ENCODE results near the gene LRRC28.

LRRC28 gene

DNA sequence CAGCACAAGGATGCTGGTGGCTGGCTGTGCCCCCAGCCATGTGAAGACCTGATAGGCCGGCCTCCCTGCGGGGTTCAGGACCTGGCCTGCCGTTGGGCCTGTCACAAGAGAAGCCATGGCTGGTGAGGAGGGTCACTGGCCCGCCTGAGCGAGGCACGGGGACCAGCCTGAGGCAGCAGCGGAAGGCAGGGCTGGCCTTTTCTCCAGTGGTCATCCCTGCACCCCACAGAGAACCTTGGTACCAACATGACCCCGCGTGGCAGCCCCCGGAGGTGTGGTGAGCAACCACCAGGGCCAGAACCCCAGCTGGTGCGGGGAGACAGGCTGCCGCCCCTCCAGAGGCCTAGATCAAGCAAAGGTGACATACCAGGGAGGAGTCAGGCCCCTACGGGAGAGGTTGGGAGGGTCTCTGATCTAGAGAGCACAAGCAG, 180.4 kb downstream of the LRRC28 start:
- no peak overlapping the region for H3K27ac ChIP-seq (ENCODE audit: low read depth, low read length)
- WGBS, result 97% methylated on average over 13 of the region's 13 CpGs
- H3K4me3 ChIP-seq (ENCODE audit: low read length), result no peak overlapping the region
- H3K9ac ChIP-seq (ENCODE audit: low read depth, low read length), result no peak overlapping the region
- no peaks in the 10 kb centered on the region for H3K36me3 ChIP-seq (ENCODE audit: insufficient read depth, low read length)
- H3K9me3 ChIP-seq (ENCODE audit: insufficient read depth, low read depth, low read length), result no peaks in the 10 kb centered on the region
- no peaks in the 10 kb centered on the region for H3K27me3 ChIP-seq (ENCODE audit: insufficient read depth, low read length)
- H3K4me1 ChIP-seq (ENCODE audit: insufficient read depth, low read length), result no peaks in the 10 kb centered on the region

DNA sequence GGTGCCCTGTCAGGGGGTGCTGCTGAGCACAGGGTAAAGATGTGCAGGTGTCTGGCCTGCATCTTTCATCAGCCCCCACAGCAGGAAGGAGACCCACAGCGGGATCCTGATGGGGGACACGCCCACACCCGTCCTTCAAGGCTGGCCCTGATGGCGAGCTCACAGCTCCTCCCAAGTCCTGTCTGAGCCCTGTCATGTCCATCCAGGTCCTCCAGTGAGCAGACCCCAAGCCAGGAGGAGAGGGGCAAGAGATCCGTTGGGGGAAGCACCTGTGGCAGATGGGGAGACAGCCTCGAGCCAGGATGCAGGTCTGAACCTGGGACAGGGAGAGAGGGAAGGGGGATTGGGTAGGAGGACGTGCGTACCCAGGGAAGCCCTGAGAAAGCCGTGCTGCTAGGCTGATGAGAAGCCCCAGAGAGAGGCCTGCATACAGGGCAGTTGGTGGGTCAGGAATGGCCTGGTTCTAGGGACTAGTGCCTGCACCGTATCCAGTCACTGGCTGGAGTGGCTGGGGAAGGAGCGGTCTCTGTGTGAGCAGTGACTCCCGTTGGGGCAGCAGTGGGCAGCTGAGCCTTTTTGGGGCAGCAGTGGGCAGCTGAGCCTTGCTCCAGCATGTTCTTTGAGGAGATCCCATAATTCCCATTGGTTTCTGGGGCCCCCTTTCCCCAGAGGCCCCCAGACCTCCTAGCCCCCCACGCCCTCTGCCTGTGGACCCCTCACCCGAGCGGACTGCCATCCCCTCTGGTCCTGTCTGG, 181.2 kb downstream of the LRRC28 start:
- H3K27ac ChIP-seq (ENCODE audit: low read depth, low read length), result no peak overlapping the region
- no peaks in the 10 kb centered on the region for H3K4me1 ChIP-seq (ENCODE audit: insufficient read depth, low read length)
- H3K4me3 ChIP-seq (ENCODE audit: low read length), result no peak overlapping the region
- H3K36me3 ChIP-seq (ENCODE audit: insufficient read depth, low read length), result no peaks in the 10 kb centered on the region
- WGBS, result 91% methylated on average over 15 of the region's 15 CpGs
- no peaks in the 10 kb centered on the region for H3K9me3 ChIP-seq (ENCODE audit: insufficient read depth, low read depth, low read length)
- H3K9ac ChIP-seq (ENCODE audit: low read depth, low read length), result no peak overlapping the region
- H3K27me3 ChIP-seq (ENCODE audit: insufficient read depth, low read length), result no peaks in the 10 kb centered on the region

DNA sequence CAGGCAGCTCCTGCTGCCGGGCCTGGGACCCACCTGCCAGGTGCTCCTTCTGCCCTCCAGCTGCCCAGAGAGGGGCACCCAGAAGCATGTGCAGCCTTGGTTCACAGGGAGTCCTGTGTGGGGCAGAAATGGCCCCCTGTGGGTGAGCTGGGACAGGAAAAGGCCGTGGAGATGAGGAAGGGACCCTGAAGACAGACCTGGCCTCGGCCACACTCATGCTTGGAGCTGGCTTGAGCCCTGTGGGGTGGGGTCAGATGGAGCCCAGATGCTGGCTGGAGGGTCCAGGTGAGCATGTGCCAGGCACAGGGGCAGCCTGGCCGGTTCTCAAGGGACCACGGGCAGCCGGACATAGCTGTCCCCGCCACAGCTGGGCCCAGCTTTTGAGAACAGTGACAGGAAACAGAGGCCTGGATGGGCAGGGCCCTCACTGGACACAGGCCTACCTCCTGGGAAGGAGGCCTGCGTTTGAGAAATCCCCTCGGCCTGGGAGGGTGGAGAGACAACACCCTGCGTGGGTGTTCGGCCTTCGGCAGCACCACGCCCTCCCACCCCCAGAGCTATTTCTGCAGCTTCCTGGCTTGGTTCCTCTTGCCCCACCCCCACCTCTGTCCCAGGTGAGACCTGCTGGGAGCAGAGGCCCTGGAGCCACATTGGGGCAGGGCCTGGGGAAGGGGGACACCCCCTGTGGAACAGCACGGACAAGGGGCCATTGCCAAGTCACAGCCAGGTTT, 181.9 kb downstream of the LRRC28 start:
- no peak overlapping the region for H3K9ac ChIP-seq (ENCODE audit: low read depth, low read length)
- H3K9me3 ChIP-seq (ENCODE audit: insufficient read depth, low read depth, low read length), result no peaks in the 10 kb centered on the region
- H3K36me3 ChIP-seq (ENCODE audit: insufficient read depth, low read length), result no peaks in the 10 kb centered on the region
- H3K27me3 ChIP-seq (ENCODE audit: insufficient read depth, low read length), result no peaks in the 10 kb centered on the region
- H3K27ac ChIP-seq (ENCODE audit: low read depth, low read length), result no peak overlapping the region
- 78% methylated on average over 14 of the region's 14 CpGs for WGBS
- H3K4me1 ChIP-seq (ENCODE audit: insufficient read depth, low read length), result peaks cover 6% of the 10 kb centered on the region; the same call in 1 of the 2 replicates
- H3K4me3 ChIP-seq (ENCODE audit: low read length), result no peak overlapping the region

GRCh38 chr15:99433757-99434450, 182.6 kb downstream of the LRRC28 start:
- 94% methylated on average over 21 of the region's 21 CpGs for WGBS
- Histone ChIP-seq H3K9me3 (ENCODE audit: insufficient read depth, low read depth, low read length) (no peaks in the 10 kb centered on the region), H3K4me3 (ENCODE audit: low read length) (no peak overlapping the region), H3K27ac (ENCODE audit: low read depth, low read length) (no peak overlapping the region), H3K4me1 (ENCODE audit: insufficient read depth, low read length) (peaks cover 13% of the 10 kb centered on the region; the same call in 1 of the 2 replicates), H3K9ac (ENCODE audit: low read depth, low read length) (no peak overlapping the region), H3K36me3 (ENCODE audit: insufficient read depth, low read length) (no peaks in the 10 kb centered on the region), H3K27me3 (ENCODE audit: insufficient read depth, low read length) (no peaks in the 10 kb centered on the region)

DNA sequence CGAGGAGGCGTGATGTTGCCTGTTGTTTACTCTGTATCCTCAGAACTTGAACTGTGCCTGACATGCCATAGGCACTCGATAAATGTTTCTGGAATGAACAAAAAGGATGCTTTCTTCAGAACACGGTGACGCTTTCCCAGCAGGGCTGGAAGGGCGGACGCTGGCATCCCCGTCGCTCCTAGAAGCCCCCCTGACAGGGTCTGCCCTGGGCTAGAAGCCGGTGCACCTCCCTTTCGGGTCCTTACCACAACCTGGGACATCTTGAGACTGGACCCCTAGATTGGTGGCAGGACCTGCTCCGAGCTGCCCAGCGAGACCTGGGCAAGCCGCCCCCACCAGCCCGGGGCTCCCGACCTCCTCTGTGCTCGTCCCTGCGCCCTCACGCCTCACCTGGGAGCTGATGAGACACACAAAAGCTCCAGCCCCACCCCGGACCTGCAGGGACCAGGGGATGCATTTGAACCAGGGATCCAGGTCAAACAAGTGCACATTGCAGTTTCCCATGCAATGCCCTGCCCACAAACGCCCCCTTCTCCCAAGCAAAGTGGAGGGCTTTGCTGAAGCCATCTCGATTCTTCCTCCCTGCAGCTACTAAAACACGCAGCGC, 183.3 kb downstream of the LRRC28 start:
- Histone ChIP-seq H3K4me1 (ENCODE audit: insufficient read depth, low read length) (peaks cover 14% of the 10 kb centered on the region; the same call in 1 of the 2 replicates), H3K36me3 (ENCODE audit: insufficient read depth, low read length) (no peaks in the 10 kb centered on the region), H3K27me3 (ENCODE audit: insufficient read depth, low read length) (no peaks in the 10 kb centered on the region), H3K27ac (ENCODE audit: low read depth, low read length) (no peak overlapping the region), H3K4me3 (ENCODE audit: low read length) (no peak overlapping the region), H3K9me3 (ENCODE audit: insufficient read depth, low read depth, low read length) (no peaks in the 10 kb centered on the region), H3K9ac (ENCODE audit: low read depth, low read length) (no peak overlapping the region)
- 83% methylated on average over 24 of the region's 24 CpGs for WGBS

GRCh38 chr15:99435113-99435695, 183.9 kb downstream of the LRRC28 start:
- no peaks in the 10 kb centered on the region for H3K36me3 ChIP-seq (ENCODE audit: insufficient read depth, low read length)
- H3K27ac ChIP-seq (ENCODE audit: low read depth, low read length), result no peak overlapping the region
- H3K4me3 ChIP-seq (ENCODE audit: low read length), result no peak overlapping the region
- H3K4me1 ChIP-seq (ENCODE audit: insufficient read depth, low read length), result peaks cover 14% of the 10 kb centered on the region; the same call in 1 of the 2 replicates
- WGBS, result 82% methylated on average over 20 of the region's 20 CpGs
- H3K9ac ChIP-seq (ENCODE audit: low read depth, low read length), result no peak overlapping the region
- H3K27me3 ChIP-seq (ENCODE audit: insufficient read depth, low read length), result no peaks in the 10 kb centered on the region
- no peaks in the 10 kb centered on the region for H3K9me3 ChIP-seq (ENCODE audit: insufficient read depth, low read depth, low read length)

GRCh38 chr15:99435877-99436541, 184.7 kb downstream of the LRRC28 start:
- 88% methylated on average over 10 of the region's 10 CpGs for WGBS
- no peak overlapping the region for H3K4me3 ChIP-seq (ENCODE audit: low read length)
- H3K27ac ChIP-seq (ENCODE audit: low read depth, low read length), result no peak overlapping the region
- no peaks in the 10 kb centered on the region for H3K36me3 ChIP-seq (ENCODE audit: insufficient read depth, low read length)
- H3K9ac ChIP-seq (ENCODE audit: low read depth, low read length), result no peak overlapping the region
- H3K27me3 ChIP-seq (ENCODE audit: insufficient read depth, low read length), result no peaks in the 10 kb centered on the region
- H3K9me3 ChIP-seq (ENCODE audit: insufficient read depth, low read depth, low read length), result no peaks in the 10 kb centered on the region
- peaks cover 14% of the 10 kb centered on the region; the same call in 1 of the 2 replicates for H3K4me1 ChIP-seq (ENCODE audit: insufficient read depth, low read length)

DNA sequence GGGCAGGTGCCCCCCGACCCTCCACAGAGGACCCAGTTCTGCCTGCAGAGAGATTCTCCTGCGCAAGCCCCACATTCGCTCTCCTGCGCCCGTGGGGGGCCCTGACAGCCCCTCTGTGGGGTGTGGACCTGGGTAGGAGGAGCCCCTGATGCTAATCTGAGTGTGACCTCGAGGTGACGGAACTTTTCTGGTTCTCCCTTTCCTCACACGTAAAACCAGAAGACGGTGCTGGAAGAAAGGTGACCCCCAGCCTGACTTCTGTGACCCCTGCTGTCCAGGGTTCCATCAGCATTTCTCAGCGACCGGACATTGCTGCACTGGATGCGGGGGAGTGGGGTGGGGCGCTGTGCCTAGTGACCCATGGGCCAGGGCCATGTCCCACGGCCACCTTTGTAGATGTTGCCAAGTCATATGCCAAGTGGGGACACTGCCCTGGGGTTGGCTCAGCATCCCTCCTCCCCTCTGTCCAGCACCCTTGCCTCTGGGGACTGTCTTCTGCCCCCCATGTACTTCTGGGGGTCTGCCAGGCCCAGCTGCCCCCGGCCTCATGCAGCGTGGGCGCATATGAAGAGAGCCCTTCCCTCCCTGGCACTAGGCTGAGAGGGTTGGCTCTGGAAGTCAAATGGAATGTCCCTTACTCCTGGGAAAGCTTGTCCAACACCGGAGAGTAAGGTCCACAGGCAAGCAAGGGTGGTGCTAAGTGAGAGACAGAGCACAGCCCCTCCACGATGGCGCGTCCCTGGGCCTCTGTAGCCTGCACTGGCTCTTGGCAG, 185.4 kb downstream of the LRRC28 start:
- H3K36me3 ChIP-seq (ENCODE audit: insufficient read depth, low read length), result no peaks in the 10 kb centered on the region
- H3K9ac ChIP-seq (ENCODE audit: low read depth, low read length), result no peak overlapping the region
- peaks cover 14% of the 10 kb centered on the region; the same call in 1 of the 2 replicates for H3K4me1 ChIP-seq (ENCODE audit: insufficient read depth, low read length)
- no peak overlapping the region for H3K4me3 ChIP-seq (ENCODE audit: low read length)
- 90% methylated on average over 21 of the region's 21 CpGs for WGBS
- no peaks in the 10 kb centered on the region for H3K27me3 ChIP-seq (ENCODE audit: insufficient read depth, low read length)
- H3K9me3 ChIP-seq (ENCODE audit: insufficient read depth, low read depth, low read length), result no peaks in the 10 kb centered on the region
- no peak overlapping the region for H3K27ac ChIP-seq (ENCODE audit: low read depth, low read length)

DNA sequence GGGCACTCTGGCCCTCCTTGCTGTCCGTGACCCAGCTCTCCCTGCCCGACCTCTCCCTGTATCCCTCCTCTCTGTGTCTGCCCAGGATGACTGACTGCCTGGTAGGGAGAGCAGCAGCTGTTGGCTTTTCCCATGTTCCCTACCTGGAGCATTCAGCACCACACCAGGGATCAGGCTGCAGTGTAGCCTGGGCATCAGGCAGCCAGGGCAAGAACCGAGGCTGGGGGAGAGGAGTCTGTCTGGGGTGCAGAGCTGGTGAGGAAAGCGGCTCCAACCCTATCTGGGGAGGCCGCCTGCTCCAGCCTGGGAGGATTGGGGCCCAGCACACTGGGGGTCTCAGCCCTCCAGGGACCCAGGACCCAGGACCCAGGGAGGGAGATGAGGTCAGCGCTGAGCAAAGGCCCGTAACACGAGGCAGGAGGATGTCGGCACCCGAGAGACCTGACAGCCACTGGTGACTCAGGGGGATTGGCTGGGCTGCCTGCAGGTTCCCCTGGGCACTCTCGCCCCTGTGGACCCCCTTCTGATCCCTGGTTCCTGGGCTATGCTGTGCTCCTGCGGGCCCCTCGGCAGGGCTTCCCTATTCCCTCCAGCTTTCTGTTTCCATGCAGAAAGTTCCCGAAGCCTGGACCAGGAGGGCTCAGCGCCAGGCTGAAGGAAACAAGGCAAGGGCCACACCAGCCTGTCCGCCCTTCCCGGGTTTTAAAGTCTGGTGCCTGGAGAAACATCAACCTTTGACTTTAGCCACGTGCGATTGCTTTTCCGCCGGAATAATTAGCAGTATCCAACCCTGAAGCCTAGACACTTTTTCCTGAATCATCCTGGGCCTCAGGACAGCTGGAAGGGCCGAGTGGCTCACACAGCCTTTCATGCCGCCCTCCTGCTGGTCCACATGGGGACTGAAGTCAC, 186.3 kb downstream of the LRRC28 start:
- Histone ChIP-seq H3K36me3 (ENCODE audit: insufficient read depth, low read length) (no peaks in the 10 kb centered on the region), H3K9me3 (ENCODE audit: insufficient read depth, low read depth, low read length) (no peaks in the 10 kb centered on the region), H3K27ac (ENCODE audit: low read depth, low read length) (no peak overlapping the region), H3K27me3 (ENCODE audit: insufficient read depth, low read length) (no peaks in the 10 kb centered on the region), H3K9ac (ENCODE audit: low read depth, low read length) (no peak overlapping the region), H3K4me1 (ENCODE audit: insufficient read depth, low read length) (peaks cover 14% of the 10 kb centered on the region; the same call in 1 of the 2 replicates), H3K4me3 (ENCODE audit: low read length) (no peak overlapping the region)
- 84% methylated on average over 23 of the region's 23 CpGs for WGBS
